ENCODE data around the gene RBCK1.
"Not testable (repeated sequence)": the region's sequence is repeated elsewhere in the genome, so short reads cannot be mapped to it uniquely, and the experiment has no call there.

Gene RBCK1

GRCh38 chr20:407953-408842 is at the start of gene RBCK1:
TSS of gene RBCK1 (plus strand) at chr20:408299. CDS start at chr20:408758, 459 bp downstream.
- DNase-seq (ENCODE audit: low read depth) = peak; percentile 83

DNA sequence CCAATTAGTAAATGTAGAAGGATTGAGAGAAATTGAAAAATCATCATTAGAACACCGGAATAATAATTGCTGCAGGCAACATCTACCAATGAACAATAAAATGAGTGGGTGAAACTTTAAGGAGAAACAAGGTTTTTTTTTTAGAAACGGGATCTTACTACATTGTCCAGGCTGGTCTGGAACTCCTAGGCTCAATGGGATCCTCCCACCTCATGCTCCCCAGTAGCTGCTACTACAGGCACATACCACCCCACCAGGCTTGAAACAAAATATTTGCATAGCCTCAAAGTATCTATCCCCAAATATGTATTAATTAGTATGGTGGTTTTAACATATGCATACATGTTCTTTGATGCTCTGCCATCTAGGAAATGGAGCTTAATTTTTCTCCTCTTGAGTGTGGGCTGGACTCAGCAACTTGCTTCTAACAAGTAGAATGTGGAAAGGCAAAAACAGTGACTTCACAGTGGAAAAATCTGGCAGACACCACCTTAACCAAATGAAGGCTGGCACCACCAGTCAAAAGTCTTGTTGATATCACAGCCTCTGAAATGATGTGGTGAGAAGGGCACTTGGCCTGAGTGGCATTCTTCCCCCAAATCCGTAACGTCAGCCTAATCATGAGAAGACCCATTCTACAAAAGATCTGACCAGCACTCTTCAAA is 49.1 kb upstream of the RBCK1 start:
- no peak for DNase-seq (ENCODE audit: low read depth)

GRCh38 chr20:361561-361960 is 46.5 kb upstream of the RBCK1 start:
- no peak for DNase-seq (ENCODE audit: low read depth)

GRCh38 chr20:362271-363254 is 45.5 kb upstream of the RBCK1 start:
- DNase-seq (ENCODE audit: low read depth) = peak; percentile 75

DNA sequence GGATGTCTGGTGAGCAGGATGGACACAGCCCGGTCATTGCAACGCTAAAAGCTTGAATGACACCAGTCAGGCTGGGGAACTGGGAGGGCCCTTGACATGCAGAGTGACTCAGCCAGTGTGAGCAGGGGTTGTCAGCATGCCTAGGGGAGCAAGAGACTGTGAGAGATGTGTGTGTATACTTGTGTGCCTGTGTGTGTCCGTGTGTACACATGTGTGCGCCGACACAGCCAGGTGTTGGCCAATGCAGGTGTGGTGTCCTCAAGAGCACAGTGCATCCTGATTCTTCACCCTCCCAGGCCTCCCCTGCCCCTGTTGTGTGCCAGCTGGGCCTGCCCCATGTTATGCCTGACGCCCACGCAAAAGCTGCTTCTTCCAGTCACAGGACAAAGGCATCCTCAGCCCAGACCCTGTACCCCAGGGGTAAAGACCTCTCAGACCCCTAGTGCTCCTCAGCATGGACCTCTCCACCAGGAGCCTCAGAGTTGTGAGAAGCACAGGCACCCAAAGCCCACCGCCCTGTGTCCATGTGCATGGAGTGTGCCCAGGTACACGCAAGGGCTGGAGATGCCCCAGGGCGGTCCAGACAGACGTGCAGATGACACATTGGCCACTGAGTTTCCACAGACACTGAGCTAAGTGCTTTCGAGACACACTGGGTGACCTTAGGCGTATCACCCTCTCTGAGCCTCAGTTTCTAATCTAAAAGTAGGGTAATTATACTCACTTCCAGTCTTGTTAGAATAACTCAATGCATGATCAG is 44.6 kb upstream of the RBCK1 start:
- DNase-seq (ENCODE audit: low read depth) = peak; percentile 49

- DNase-seq (ENCODE audit: low read depth) = peak; percentile 77
Observed at GRCh38 chr20:364905-365794, 42.9 kb upstream of the RBCK1 start.

DNA sequence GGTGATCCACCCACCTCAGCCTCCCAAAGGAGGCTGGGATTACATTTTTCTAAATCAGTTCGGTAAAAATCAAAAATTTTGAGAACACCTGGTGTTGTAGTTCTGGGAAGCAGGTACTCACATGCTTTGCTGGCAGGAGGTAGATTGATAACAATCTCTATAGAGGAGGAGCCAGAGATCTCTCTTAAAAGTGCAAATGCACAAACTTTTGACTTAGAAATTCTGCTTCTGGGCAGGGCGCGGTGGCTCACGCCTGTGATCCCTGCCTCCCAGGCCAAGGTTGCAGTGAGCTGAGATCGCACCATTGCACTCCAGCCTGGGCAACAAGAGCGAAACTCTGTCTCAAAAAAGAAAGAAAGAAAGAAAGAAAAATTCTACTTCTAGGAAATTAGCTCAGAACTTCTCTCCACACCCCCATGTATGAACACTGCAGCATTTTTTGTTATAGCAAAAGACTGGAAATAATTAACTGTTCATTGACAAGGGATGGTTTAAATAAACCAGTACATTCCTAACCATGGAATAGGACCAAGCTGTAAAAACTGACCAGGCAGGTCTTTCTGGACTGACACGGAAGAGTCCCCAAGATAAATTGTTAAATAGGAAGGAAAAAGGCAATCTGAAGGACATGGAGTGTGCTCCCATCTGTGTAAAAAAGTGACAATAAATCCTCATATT is 41.9 kb upstream of the RBCK1 start:
- DNase-seq (ENCODE audit: low read depth) = no peak

DNA sequence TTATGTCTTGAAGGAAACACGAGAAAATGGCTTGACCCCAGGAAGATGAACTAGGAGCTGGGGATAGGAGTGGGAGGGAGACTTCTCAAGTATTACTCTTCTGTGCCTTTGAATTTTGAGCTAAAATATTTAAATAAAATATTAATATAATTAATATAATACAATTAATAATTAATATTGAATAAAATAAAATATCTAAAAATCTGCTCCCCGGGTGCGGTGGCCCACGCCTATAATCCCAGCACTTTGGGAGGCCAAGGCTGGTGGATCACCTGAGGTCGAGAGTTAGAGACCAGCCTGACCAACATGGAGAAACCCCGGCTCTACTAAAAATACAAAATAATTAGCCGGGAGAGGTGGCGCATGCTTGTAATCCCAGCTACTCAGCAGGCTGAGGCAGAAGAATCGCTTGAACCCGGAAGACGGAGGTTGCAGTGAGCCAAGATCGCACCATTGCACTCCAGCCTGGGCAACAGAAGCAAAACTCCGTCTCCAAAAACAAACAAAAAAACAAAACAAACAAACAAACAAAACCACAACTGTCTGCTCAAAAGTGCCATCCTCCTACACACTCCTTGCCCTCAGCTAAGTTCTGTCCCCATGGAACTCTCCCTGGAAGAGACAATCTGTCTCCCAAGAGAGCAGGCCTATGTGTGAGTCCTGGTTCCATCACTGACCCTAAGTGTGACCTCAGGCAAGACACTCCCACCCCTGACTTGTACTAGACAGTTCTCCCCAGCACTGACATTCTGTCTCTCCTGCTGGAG is 41.2 kb upstream of the RBCK1 start:
- no peak for DNase-seq (ENCODE audit: low read depth)

DNA sequence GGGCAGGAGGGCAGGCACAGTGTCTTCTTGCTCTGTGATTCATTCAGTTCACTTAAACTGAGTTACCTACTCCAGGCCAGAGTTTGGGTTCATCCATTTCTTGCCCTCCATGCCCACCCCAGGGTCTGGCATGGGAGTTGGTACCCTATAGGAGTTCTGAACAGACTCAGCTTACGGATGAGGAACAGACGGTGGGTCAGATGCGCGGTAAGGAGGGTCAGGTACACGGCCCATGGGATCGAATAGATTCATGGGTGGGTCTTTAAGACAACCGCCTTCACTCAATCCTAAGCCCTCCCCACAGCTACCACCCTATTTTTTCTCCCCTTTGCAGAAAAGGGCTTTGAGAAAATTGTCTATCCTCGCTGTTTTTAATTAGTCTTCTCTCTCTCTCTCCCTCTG is 40.6 kb upstream of the RBCK1 start:
- no peak for DNase-seq (ENCODE audit: low read depth)

GRCh38 chr20:368915-369314 is 39.2 kb upstream of the RBCK1 start:
- DNase-seq (ENCODE audit: low read depth) = no peak

GRCh38 chr20:370151-370600 is 37.9 kb upstream of the RBCK1 start:
- no peak for DNase-seq (ENCODE audit: low read depth)

DNA sequence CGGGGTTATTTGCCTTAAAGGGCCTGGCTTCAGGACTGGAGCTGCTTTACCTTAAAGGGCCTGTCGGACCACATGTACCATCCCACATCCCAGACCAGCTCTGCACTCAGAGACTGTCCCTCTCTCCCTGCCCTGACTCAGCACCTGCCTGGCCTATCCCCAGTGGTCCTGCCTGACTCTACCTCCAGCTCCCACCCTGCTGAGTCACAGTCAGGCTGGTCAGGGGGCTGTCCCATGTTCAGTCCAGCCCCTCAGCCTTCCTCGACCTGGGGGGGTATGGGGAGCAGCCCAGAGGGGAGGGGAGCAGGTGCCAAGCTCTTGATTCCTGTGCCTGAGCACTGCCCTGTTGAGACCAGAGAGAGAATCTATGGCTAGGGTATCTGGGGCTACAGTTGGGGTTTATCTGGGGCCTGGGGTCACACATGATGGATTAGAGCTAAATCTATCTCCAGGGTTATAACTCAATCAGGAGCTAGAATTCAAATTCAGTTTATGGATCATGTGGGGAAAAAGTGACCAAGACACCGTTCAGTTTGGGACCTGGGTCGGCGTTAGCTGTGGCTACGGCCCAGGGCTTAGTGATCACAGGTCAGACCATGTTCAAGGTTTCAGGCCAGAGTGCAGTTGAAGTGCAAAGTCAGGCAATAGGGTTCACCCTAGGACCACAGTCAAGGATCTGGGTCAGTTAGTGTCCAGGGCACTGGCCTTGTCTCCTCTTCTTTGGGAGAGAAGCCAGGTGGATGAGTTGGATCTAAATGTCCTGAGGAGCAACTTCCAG is 36.9 kb upstream of the RBCK1 start:
- no peak for DNase-seq (ENCODE audit: low read depth)

- peak; percentile 94 for DNase-seq (ENCODE audit: low read depth)
Observed at GRCh38 chr20:371755-372542, 36.1 kb upstream of the RBCK1 start.

GRCh38 chr20:372543-373082 is 35.5 kb upstream of the RBCK1 start:
- not testable (repeated sequence) for DNase-seq (ENCODE audit: low read depth)

- DNase-seq (ENCODE audit: low read depth) = peak; percentile 82
Observed at GRCh38 chr20:373171-373890, 34.8 kb upstream of the RBCK1 start.

- no peak for DNase-seq (ENCODE audit: low read depth)
Observed at GRCh38 chr20:375265-375889, 32.7 kb upstream of the RBCK1 start.

Data from ELR (cell line).